GM19238 (cell line): Measurements from ENCODE around the gene TAS2R19.
"Not testable (repeated sequence)": the region's sequence is repeated elsewhere in the genome, so short reads cannot be mapped to it uniquely, and the experiment has no call there.

Source experiments
- DNase-seq: peaks from one replicate; pipeline ENCODE4 v3.0.0; 2011; ENCODE audit warnings: low spot score; ENCODE audit not compliant: insufficient read length

TAS2R19 gene, protein sequence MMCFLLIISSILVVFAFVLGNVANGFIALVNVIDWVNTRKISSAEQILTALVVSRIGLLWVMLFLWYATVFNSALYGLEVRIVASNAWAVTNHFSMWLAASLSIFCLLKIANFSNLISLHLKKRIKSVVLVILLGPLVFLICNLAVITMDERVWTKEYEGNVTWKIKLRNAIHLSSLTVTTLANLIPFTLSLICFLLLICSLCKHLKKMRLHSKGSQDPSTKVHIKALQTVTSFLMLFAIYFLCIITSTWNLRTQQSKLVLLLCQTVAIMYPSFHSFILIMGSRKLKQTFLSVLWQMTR

DNA sequence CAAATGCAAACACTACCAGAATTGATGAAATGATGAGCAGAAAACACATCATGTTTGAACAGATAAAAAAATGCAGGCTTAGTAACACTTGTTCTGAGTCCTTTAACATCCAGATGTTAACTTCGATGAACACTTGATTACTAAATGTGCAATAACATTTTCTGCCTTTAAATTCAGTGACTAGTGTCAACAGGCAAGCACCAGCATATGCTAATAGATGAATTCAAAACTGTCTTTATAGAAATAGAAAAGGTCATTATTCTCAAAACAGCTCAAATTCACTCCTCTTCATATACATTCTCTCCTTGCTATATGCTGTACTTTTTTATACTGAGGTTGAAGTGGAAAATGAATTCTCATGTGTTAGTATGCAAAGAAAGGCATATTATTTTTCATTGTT is at the start of gene TAS2R19:
Gene TAS2R19, minus strand, starts transcription at position 101 of the 400 bp plus-strand sequence. Its CDS starts 49 bp downstream, at position 52.
- no peak for DNase-seq

DNA sequence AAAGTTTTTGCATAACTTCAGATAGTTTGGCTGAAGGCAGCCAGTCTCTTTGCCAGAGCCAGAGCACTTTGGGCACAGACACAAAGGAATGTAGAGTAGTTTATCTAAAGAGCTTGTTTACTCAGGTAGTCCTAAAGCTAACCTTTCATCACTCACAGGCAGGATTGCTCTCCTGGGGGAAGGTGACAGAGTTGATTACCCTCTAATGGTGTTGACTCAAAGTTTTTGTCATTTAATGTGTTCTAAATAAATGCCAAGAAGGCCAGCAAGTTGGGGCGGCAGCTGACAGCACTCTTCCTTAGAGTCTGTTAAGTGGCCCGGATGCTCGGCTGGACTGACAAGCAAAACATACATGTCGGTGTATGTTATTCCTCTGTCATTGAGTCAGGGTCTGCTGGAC is 49.0 kb upstream of the TAS2R19 start:
- DNase-seq = no peak

DNA sequence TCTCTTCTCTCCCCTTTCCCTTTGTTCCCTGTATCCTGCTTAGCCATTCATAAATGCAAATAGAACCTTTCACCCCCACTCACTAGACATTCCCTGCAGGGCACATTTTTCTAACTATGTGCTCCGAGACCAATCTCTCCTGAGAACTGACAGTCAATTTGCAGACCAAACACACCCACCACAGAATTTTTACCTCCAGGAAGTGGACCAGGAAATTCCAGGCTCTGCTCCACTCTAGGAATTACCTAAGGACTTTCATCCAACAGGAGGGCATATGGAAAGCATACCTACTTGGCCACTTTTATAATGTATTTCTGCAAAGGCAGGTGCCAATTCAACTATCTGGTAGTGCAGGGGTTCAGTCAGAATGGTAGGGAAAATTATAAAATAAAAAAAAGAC is 48.6 kb upstream of the TAS2R19 start:
- DNase-seq = no peak

DNA sequence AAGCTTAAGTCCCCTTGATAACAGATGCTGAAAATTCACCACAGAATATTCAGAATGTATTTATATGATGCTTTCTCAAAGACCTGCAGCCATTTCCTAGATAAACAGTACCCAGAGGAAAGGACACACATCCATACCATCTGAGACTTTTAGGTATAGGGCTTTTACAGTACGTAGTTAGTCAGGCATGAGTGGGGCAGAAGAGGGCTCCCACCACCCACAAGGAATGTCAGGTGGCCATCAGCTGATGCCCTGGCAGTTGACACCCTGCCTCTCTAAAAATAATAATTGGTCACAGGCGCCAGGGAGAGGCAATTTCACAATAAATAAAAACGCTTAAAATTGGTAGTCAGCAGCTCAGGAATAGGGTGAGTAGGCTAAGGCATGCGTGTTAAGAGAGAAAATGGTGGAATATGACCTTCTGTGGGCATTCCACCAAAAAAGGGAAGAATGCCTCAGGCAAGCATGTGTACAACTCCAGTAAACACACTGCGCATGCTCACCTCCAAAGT is 47.5 kb upstream of the TAS2R19 start:
- DNase-seq = no peak

DNA sequence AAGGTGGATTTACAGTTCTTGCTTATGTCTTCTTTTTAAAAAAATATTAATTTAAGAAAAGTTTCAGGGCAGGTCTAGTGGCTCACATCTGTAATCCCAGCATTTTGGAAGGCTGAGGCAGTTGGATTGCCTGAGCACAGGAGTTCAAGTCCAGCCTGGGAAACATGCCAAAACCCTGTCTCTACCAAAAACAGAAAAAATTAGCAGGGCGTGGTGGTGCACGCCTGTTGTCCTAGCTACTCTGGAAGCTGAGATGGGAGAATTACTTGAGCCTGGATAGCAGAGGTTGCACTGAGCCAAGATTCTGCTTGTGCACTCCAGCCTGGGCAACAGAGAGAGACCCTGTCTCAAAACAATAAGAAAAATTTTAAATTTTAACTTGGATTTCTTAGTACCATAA is 45.1 kb upstream of the TAS2R19 start:
- DNase-seq = no peak

DNA sequence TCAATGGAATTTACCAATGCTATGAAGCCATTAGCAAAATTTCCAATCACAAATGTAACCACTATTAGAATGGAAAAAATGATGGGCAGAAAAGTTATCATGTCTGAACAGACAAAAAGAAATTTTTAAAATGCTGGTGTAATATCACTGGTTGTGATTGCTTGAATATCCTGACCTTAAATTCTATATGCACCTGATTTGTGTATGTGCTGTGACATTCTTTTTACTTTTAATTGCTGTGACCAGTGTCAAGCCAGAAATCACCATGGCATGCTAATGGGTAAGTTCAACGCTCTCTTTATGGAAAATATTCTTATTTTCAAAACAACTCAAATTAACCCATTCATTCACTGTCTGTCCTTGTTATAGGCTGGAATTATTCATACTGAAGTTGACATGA is 39.8 kb upstream of the TAS2R19 start, which contains the start of gene TAS2R46:
Gene TAS2R46, minus strand, starts transcription at position 101 of the 400 bp plus-strand sequence. Its CDS starts 0 bp downstream, at position 101.
- not testable (repeated sequence) for DNase-seq

DNA sequence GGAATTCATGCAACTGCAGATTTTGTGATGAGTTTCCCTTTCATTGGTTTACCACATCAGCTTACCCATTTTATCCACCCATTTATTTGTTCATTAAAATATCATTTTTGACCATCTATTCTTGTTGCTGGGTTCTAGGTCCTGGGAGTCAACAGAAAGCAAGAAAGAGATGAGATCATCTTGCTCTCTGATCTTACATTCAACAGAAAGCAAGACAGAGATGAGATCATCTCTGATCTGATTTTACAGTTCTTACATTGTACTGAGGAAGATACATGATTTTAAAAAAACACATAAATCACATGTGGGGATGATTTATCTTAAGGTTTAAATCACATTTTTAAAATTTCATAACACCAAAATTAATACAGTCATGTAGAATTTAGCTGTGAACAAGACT is 37.4 kb upstream of the TAS2R19 start:
- no peak for DNase-seq

DNA sequence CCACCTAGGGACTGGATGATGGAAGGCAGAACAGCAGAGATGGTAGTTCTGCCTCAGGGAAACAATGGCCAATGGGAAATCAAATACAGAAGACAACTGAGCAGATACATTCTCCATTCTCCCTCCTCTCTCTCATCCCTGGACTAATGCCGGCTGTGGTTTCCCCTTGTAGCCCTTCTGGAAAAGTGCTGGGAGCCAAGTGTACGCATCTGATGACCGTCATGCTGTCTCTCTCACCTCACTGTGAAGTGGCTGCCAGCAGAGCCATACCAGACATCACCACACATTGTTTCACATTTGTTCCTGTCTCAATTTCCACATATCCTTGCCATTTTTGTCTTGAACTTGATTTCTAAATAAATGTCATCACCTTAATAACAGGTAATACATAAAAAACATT is 36.6 kb upstream of the TAS2R19 start:
- no peak for DNase-seq

DNA sequence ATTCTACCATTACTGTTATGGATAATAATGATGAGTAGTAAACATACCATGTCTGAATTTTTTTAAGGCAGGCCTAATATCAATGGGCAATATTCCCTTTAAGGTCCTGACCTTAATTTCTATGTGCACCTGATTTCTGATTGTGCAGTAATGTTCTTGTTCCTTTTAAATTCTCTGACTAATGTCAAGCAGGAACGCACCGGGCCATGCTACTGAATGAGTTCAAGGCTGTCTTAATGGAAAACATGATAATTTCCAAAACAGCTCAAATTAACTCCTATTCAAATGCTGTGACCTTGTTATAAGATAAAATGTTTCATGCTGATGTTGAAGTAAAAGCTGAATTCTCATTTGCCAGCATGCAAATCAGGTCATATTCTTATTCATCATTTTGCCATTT is 32.9 kb upstream of the TAS2R19 start:
- DNase-seq = no peak

DNA sequence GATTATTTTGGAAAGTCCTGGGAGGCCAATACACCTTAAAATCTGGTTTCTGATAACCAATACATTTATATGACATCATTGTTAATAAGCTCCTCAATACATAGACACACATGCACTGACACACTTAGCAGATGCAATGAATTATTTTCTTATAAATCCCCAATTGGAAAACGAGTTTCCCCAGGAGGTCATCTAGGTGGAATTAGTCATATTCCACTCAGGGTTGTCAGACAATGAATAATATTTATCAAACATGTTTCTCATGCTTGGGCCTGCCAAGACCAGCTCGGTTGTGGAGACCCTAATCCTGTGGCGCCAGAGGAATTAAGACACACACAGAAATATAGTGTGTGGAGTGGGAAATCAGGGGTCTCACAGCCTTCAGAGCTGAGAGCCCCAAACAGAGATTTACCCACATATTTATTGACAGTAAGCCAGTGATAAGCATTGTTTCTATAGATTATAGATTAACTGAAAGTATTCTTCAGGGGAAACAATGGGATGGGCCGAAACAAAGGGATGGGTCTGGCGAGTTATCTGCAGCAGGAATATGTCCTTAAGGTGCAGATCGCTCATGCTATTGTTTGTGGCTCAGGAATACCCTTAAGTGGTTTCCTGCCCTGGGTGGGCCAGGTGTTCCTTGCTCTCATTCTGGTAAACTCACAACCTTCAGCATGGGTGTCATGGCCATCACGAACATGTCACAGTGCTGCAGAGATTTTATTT is 27.5 kb upstream of the TAS2R19 start:
- DNase-seq = not testable (repeated sequence)

DNA sequence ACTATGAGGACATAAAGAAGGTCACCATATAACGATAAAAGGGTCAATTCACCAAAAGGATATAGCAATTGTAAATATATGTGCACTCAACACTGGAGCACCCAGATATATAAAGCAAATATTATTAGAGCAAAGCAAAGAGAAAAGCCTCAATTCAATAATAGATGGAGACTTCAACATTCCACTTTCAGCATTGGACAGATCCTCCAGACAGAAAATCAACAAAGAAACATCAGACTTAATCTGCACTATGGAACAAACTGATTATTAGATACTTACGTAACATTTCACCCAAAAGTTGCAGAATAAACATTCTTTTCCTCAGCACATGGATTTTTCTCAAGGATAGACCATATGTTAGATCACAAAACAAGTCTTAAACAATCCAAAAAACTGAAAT is 18.9 kb upstream of the TAS2R19 start:
- DNase-seq = not testable (repeated sequence)

DNA sequence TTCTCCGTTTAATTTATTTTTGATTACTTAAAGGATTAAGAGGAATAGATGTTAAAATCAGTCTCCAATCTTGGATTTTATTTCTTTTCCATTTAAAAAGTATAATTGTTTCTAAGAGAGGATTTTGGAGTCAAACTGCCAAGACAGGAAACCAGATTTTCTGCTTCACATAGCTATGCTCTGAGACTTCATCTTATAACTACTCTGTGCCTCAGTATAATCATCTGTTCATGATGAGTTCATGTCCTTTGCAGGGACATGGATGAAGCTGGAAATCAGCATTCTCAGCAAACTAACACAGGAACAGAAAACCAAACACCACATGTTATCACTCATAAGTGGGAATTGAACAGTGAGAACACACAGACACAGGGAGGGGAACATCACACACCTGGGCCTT is 17.7 kb upstream of the TAS2R19 start:
- no peak for DNase-seq

DNA sequence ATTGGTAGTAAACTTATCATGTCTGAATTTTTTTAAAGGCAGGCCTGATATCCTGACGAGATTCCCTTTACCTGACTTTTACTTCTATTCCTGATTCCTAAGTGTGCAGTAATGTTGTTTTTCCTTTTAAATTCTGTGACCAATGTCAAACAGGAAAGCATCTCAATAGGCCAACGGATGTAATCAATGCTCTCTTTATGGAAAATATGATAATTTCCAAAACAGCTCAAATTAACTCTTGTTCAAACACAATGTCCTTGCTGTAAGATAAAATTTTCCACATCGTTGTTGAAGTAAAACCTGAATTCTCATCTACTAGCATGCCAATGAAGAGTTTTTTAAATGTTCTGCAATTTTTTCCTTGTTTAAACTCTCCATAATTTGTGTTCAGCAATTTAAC is 16.8 kb upstream of the TAS2R19 start:
- no peak for DNase-seq

DNA sequence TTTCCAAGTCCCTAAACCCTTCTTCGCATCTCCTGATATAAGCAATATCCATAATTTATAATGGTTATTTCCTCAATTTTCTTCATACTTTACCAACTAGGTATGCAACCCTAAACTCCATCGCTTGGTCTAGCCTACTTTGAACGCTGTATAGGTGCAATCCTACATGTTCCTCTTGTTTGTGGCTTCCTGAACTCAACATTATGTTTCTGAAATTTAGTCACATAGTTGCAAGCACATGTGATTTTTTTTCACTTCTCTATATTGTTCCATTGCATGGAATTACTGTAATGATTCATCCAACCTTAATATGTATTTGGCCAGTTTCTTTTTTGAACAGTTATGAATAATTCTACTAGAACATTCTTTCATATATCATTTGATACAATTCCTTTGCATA is 11.5 kb upstream of the TAS2R19 start:
- not testable (repeated sequence) for DNase-seq

DNA sequence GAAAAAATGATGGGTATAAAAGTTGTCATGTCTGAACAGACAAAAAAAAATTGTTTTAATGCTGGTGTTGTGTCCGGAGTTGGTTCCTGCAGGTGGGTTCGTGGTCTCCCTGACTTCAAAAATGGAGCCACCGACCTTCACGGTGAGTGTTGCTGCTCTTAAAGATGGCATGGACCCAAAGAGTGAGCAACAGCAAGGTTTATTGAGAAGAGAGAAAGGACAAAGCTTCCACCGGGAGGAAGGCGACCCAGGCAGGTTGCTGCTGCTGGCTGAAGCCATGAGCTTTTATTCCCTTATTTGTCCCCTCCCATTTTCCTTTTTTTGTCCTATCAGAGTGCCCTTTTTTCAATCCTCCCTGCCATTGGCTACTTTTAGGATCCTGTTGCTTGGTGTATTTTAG is 8.9 kb upstream of the TAS2R19 start, which contains the start of gene TAS2R31:
Gene TAS2R31, minus strand, starts transcription at position 101 of the 400 bp plus-strand sequence. Its CDS starts 72 bp downstream, at position 29.
- DNase-seq = no peak

DNA sequence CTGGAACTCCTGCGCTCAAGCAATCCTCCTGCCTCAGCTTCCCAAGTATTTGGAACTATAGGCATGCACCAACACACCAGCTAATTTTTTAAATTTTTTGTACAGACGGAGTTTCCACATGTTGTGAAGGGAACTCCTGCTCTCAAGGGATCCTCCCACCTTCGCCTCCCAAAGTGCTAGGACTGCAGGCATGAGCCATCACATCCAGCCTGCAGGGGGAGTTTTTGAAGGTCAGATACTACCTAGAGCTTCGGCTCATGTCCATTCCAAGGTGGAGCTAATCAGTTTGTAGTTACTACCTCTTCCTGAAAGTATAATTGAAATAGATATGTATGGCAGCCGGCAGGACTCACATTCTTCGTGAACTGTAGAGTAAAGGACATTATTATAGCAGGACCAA is 3.7 kb upstream of the TAS2R19 start:
- no peak for DNase-seq

DNA sequence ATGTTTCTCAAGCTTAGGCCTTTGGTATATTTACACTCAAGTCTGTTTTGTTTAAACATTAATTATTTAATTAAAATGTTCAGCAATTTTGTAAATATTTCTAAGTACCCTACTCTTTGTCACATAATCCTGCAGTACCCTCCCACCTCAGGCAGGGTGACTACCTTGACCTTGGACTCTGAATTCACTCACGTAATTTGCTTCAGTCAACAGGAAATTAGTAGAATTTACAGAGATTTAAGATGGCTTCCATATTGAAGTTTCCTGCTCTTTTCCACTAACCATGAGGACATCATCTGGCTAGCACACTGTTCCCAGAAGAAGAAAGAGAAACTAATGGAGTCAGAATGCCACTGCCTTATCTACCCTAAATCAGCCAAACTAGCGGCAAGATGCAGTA is 967 bp upstream of the TAS2R19 start:
- DNase-seq = no peak

DNA sequence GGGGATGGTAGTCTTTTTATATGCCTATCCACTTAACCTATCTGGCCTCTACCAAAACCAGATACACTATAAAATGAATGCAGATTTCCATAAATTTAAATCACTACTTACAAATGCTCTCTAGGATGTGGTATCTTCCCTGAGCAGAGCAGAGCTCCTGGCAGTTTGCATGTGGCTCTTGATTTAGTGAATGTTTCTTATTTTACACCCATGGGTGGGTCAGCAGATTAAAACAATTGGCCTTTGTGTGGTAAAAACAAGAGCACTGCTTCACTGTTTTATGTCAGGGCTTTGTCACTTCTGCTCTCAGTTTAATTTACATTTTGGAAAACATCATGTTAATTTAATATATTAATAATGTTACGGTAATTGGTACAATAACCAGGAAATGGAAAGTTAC is 5.5 kb downstream of the TAS2R19 start:
- no peak for DNase-seq

DNA sequence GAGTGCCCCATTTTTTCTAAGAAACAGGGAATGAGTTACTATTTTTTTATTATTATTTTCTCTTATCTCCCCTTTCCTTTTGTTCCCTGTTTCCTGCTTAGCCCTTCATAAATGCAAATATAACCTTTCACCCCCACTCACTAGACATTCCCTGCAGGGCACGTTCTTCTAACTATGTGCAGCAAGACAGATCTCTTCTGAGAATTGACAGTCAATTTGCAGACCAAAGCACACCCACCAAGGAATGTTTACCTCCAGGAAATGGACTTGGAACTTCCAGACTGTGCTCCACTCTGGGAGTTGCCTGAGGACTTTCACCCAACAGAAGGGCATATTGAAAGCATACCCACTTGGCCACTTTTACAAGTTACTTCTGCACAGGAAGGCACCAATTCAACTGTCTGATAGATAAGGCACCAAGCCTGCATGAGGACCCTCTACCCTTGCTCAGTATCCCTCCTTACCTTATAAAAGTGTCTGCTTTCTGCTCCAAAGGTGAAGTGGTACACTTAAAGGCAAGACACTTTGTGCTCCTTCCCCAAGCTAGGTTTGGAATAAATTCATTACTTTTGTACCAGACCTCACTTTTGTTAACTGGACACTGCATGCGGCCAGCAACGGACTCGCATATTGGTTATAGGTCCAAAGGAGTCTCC is 6.5 kb downstream of the TAS2R19 start:
- DNase-seq = no peak

DNA sequence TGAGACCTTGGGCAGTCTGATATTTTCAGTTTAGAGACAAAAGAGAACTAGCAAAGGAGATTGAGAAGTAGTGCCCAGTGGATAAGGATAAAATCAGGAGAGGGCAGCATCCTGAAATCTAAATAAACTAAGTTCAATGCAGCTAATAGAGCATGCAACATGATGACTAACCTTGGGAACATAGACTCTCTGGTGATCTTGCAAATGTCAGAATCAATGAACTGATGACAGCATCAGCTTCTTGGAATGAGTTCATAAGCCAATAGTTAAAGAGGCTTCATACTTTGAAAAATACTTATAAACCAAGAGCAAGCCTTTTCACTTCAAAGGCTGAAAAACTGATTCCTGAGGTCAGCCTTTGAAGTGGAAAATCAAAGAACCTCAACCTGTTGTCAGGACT is 8.2 kb downstream of the TAS2R19 start:
- DNase-seq = no peak

DNA sequence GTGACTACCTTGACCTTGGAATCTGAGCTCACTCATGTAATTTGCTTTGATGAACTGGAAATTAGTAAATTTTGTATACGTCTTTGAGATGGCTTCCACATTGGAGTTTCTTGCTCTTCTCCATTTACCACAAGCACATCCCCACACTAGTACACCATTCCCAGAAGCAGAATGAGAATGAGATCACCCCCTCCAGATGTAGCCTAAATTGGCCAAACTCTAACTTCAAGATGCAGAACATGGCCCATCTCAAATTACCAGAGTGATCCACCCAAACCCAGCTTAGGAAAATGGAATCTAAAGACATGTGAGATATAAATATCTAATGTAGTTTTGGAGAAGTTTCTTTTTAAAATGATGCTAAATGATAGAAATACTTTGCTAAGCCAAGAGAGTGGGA is 14.8 kb downstream of the TAS2R19 start:
- DNase-seq = no peak

DNA sequence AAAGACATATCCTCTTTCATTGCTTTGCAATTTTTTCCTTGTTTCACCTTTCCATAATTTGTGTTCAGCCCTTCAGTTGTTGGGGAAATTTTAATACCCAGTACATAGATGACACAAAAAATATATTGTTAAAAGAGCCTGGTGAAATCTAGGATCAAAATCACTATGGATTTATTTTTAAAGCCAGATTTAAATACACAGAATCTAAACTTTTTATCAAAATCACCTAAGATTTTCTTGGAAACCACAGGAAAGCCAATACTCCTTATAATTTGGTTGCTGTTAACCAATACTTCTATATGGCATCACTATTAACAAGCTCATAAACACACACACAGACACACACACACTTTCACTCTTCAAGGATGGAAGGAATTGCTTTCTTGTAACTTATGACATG is 24.2 kb downstream of the TAS2R19 start, which contains the start of gene TAS2R20:
Gene TAS2R20, minus strand, starts transcription at position 101 of the 400 bp plus-strand sequence. CDS start 429 bp downstream, outside the sequence.
- DNase-seq = no peak
